GM19324 (cell line): ENCODE data around the gene C9orf40.

Experiments used
- ATAC-seq: cut with Tn5 transposase; IDR thresholded peaks from one replicate; pipeline ENCODE4 v1.9.1; 2021; ENCODE audit warnings: mild to moderate bottlenecking, moderate library complexity; ENCODE audit not compliant: unreplicated experiment, low FRiP score

C9orf40 gene

GRCh38 chr9:74952201-74953151 lies at the start of gene C9orf40:
Gene C9orf40, minus strand, starts transcription at chr9:74952912. Its CDS starts 301 bp downstream, at chr9:74952611.
- peak; percentile 96 for ATAC-seq

GRCh38 chr9:75001719-75002421 lies 49.2 kb upstream of the C9orf40 start:
- ATAC-seq, result peak; percentile 85

- ATAC-seq, result peak; percentile 54
Observed at GRCh38 chr9:75000835-75001234, 48.1 kb upstream of the C9orf40 start.

GRCh38 chr9:74985041-74985440 lies 32.3 kb upstream of the C9orf40 start:
- no peak for ATAC-seq

- no peak for ATAC-seq
Observed at GRCh38 chr9:74983709-74984108, 31.0 kb upstream of the C9orf40 start.

GRCh38 chr9:74979844-74980243 lies 27.1 kb upstream of the C9orf40 start:
- no peak for ATAC-seq

GRCh38 chr9:74977287-74977686 lies 24.6 kb upstream of the C9orf40 start:
- no peak for ATAC-seq

- no peak for ATAC-seq
Observed at GRCh38 chr9:74975538-74975937, 22.8 kb upstream of the C9orf40 start.

- no peak for ATAC-seq
Observed at GRCh38 chr9:74974558-74974957, 21.8 kb upstream of the C9orf40 start.

GRCh38 chr9:74973714-74974113 lies 21.0 kb upstream of the C9orf40 start:
- no peak for ATAC-seq

- ATAC-seq, result no peak
Observed at GRCh38 chr9:74963056-74963455, 10.3 kb upstream of the C9orf40 start.

GRCh38 chr9:74961496-74961895 lies 8.8 kb upstream of the C9orf40 start:
- ATAC-seq, result no peak

GRCh38 chr9:74960561-74960960 lies 7.8 kb upstream of the C9orf40 start:
- no peak for ATAC-seq

- no peak for ATAC-seq
Observed at GRCh38 chr9:74958587-74958986, 5.9 kb upstream of the C9orf40 start.

- no peak for ATAC-seq
Observed at GRCh38 chr9:74953235-74953751, 581 bp upstream of the C9orf40 start.

GRCh38 chr9:74951725-74952151 lies 974 bp downstream of the C9orf40 start:
- peak; percentile 37 for ATAC-seq

- ATAC-seq, result no peak
Observed at GRCh38 chr9:74951107-74951720, 1.5 kb downstream of the C9orf40 start.

GRCh38 chr9:74949859-74950855 lies 2.6 kb downstream of the C9orf40 start:
- ATAC-seq, result no peak

GRCh38 chr9:74948937-74949336 lies 3.8 kb downstream of the C9orf40 start:
- no peak for ATAC-seq

- no peak for ATAC-seq
Observed at GRCh38 chr9:74946686-74947085, 6.0 kb downstream of the C9orf40 start.
